CD14-positive monocyte (primary cell): ENCODE results near the gene SLF2. TPM values are rescaled to one million over a fixed set of nuclear protein-coding genes. Genes with fewer than 3 reads are reported as not detected.

Experiments
- DNase-seq, 3 donors: peaks; one replicate each; pipeline ENCODE4 v3.0.0-alpha.2; 2011 to 2022
- H2AFZ ChIP-seq: 2 replicates; pipeline ENCODE4 v1.6.0; 2012; ENCODE audit warnings: mild to moderate bottlenecking, low read depth, low read length, inconsistent platforms; ENCODE audit not compliant: insufficient read depth, poor library complexity, severe bottlenecking
- H3K27ac ChIP-seq, 2 donors: 1 replicate in 1 of 2; 2 replicates in 1 of 2; pipeline ENCODE4 v1.5.1; 2012 to 2013; ENCODE audit warnings: low read length in 2 of 2, control low read depth in 1 of 2, inconsistent platforms in 1 of 2, low read depth in 1 of 2, mild to moderate bottlenecking in 1 of 2
- H3K27me3 ChIP-seq, 2 donors: one replicate each; pipeline versions ENCODE4 v1.6.0 to v1.6.1; 2011 to 2013; ENCODE audit warnings: low read length in 2 of 2; ENCODE audit not compliant: control insufficient read depth in 2 of 2, insufficient read depth in 2 of 2
- H3K36me3 ChIP-seq, 2 donors: replicated peaks in 1 of 2; 1 replicate in 1 of 2; 2 replicates in 1 of 2; pipeline versions ENCODE4 v1.5.1 to v1.6.1; 2012 to 2013; ENCODE audit warnings: low read length in 2 of 2, control low read depth in 1 of 2, inconsistent platforms in 1 of 2, mild to moderate bottlenecking in 1 of 2; ENCODE audit not compliant: insufficient read depth in 2 of 2, control insufficient read depth in 1 of 2
- H3K4me1 ChIP-seq, 2 donors: 1 replicate in 1 of 2; 2 replicates in 1 of 2; pipeline versions ENCODE4 v1.5.1 to v1.6.1; 2012 to 2013; ENCODE audit warnings: low read length in 2 of 2, control low read depth in 1 of 2, inconsistent platforms in 1 of 2, mild to moderate bottlenecking in 1 of 2, moderate library complexity in 1 of 2; ENCODE audit not compliant: insufficient read depth in 2 of 2, control insufficient read depth in 1 of 2
- H3K4me2 ChIP-seq: replicated peaks from 2 replicates; pipeline ENCODE3; 2012; ENCODE audit warnings: low read length, moderate library complexity, mild to moderate bottlenecking; ENCODE audit not compliant: poor library complexity, severe bottlenecking; ENCODE audit errors: extremely low read depth
- H3K4me3 ChIP-seq, 3 experiments: fragments of 200-600 bp in 1 of 3; sonication (generic) in 1 of 3; replicated peaks in 1 of 3; 1 replicate in 2 of 3; 2 replicates in 1 of 3; pipeline ENCODE4 v1.5.1; 2011 to 2013; ENCODE audit warnings: low read length in 3 of 3, mild to moderate bottlenecking in 3 of 3, control low read depth in 2 of 3, low read depth in 2 of 3, inconsistent platforms in 1 of 3, moderate library complexity in 1 of 3
- H3K79me2 ChIP-seq: 2 replicates; pipeline ENCODE4 v1.6.0; 2012; ENCODE audit warnings: mild to moderate bottlenecking, control low read depth, inconsistent platforms, low read length, moderate library complexity; ENCODE audit not compliant: insufficient read depth
- H3K9ac ChIP-seq: 2 replicates; pipeline ENCODE4 v1.6.0; 2017; ENCODE audit warnings: low read length, mild to moderate bottlenecking; ENCODE audit not compliant: insufficient read depth, poor library complexity, severe bottlenecking
- H3K9me3 ChIP-seq, 2 donors: replicated peaks in 1 of 2; 1 replicate in 1 of 2; 2 replicates in 1 of 2; pipeline versions ENCODE4 v1.5.1 to v1.6.1; 2012 to 2013; ENCODE audit warnings: low read length in 2 of 2, control low read depth in 1 of 2; ENCODE audit not compliant: control insufficient read depth in 1 of 2, insufficient read depth in 1 of 2
- H4K20me1 ChIP-seq: 2 replicates; pipeline ENCODE4 v1.6.0; 2012; ENCODE audit warnings: mild to moderate bottlenecking, low read length, control low read depth, moderate library complexity; ENCODE audit not compliant: insufficient read depth
- H3K27ac Mint-ChIP-seq, 7 donors: one replicate each; pipeline ENCODE4 v1.8.0; 2020; ENCODE audit warnings: mild to moderate bottlenecking in 7 of 7, mixed read lengths in 7 of 7, moderate library complexity in 6 of 7, inconsistent platforms in 2 of 7
- H3K27me3 Mint-ChIP-seq, 3 donors: one replicate each; pipeline ENCODE4 v1.8.0; 2021 to 2022; ENCODE audit warnings: low read depth in 3 of 3, mild to moderate bottlenecking in 3 of 3, mixed read lengths in 3 of 3, moderate library complexity in 3 of 3, inconsistent platforms in 1 of 3
- H3K36me3 Mint-ChIP-seq, 2 donors: one replicate each; pipeline ENCODE4 v1.8.0; 2020; ENCODE audit warnings: mixed read lengths in 2 of 2, inconsistent platforms in 1 of 2, mild to moderate bottlenecking in 1 of 2
- H3K4me1 Mint-ChIP-seq: one replicate; pipeline ENCODE4 v1.8.0; 2020; ENCODE audit warnings: mild to moderate bottlenecking, mixed read lengths
- H3K4me3 Mint-ChIP-seq, 2 donors: one replicate each; pipeline ENCODE4 v1.8.0; 2020; ENCODE audit warnings: mild to moderate bottlenecking in 2 of 2, mixed read lengths in 2 of 2, moderate library complexity in 1 of 2
- H3K9me3 Mint-ChIP-seq, 7 donors: one replicate each; pipeline ENCODE4 v1.8.0; 2020 to 2022; ENCODE audit warnings: mixed read lengths in 7 of 7, mild to moderate bottlenecking in 6 of 7, moderate library complexity in 6 of 7, inconsistent platforms in 2 of 7
- WGBS: methylation state at CpG from one replicate; pipeline ENCODE4 v1.1.5; 2013; ENCODE audit warnings: missing lambda C conversion rate; ENCODE audit not compliant: insufficient coverage; 5-methylcytosine and 5-hydroxymethylcytosine counted together
- intact Hi-C, 2 donors: fragments of 100-400 bp; cut with micrococcal nuclease; formaldehyde crosslinking; loops; one replicate each; pipeline versions ENCODE4 v1.15.0 to v1.15.1; 2023
- polyA plus RNA-seq, 3 donors: library from polyadenylated mRNA; depleted of rRNA in 1 of 3; unstranded in 2 of 3; stranded (reverse) in 1 of 3; fragments of 300-500 nt in 2 of 3; fragments of >200 nt in 1 of 3; fragmentation: Illumina TruSeq in 2 of 3; gene quantifications; 1 replicate in 2 of 3; 2 replicates in 1 of 3; pipeline ENCODE4 v1.2.3, GENCODE V29; 2012 to 2021
- TF ChIP-seq, protein P1 (sequence below): fragments of 200-600 bp; IDR thresholded peaks from one replicate; pipeline ENCODE4 v1.8.0; 2022; ENCODE audit warnings: antibody characterized with exemption, mild to moderate bottlenecking

Gene SLF2
- polyA plus RNA-seq, 3 donors = 5.8 to 11.3 (median 6.4) TPM

DNA sequence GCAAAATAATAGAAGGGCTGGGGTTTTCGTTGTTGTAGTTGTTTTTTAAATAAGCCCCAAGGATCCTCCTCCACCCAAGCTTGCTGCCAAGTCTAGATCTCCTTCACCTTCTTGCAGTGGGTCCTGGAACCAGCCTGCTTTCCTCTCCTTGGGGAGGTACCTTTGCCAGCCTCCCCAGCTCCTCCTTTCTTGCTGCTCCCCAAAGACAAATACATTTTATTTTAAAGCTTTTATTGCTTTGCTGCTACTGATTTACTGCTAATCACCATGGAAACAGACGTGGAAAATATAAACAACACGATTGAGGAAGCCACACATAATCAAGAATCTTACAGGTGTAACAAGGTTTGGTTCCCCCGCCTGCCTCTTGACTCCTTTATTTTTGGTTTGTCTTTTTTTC, 17.4 kb upstream of the SLF2 start:
- H3K9me3 ChIP-seq = no peaks in the 10 kb centered on the region
- no peaks in the 10 kb centered on the region for H3K36me3 ChIP-seq
- no peak for DNase-seq
- no peak overlapping the region for H3K4me3 ChIP-seq
- peak overlapping the region in 1 of 2 donors; percentile 1 for H3K27ac ChIP-seq
- no peak overlapping the region for H3K9ac ChIP-seq
- intact Hi-C loops = no loop called here
- no peak overlapping the region for H2AFZ ChIP-seq
- no peaks in the 10 kb centered on the region for H3K36me3 Mint-ChIP-seq
- TF ChIP-seq, protein P1, sequence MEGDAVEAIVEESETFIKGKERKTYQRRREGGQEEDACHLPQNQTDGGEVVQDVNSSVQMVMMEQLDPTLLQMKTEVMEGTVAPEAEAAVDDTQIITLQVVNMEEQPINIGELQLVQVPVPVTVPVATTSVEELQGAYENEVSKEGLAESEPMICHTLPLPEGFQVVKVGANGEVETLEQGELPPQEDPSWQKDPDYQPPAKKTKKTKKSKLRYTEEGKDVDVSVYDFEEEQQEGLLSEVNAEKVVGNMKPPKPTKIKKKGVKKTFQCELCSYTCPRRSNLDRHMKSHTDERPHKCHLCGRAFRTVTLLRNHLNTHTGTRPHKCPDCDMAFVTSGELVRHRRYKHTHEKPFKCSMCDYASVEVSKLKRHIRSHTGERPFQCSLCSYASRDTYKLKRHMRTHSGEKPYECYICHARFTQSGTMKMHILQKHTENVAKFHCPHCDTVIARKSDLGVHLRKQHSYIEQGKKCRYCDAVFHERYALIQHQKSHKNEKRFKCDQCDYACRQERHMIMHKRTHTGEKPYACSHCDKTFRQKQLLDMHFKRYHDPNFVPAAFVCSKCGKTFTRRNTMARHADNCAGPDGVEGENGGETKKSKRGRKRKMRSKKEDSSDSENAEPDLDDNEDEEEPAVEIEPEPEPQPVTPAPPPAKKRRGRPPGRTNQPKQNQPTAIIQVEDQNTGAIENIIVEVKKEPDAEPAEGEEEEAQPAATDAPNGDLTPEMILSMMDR = no peak
- H3K9me3 Mint-ChIP-seq = no peaks in the 10 kb centered on the region
- peaks cover 23 to 43% (median 35%) of the 10 kb centered on the region in 3 donors for H3K27me3 Mint-ChIP-seq
- peaks cover 5 to 7% of the 10 kb centered on the region in 2 donors for H3K4me1 ChIP-seq
- H3K27ac Mint-ChIP-seq = peak overlapping the region in 1 of 7 donors; percentile 64
- no peak overlapping the region for H3K4me2 ChIP-seq
- peaks cover 10 to 26% of the 10 kb centered on the region in 2 donors for H3K27me3 ChIP-seq
- H3K4me3 Mint-ChIP-seq = no peak overlapping the region
- WGBS = 30% methylated on average over 2 of the region's 4 CpGs
- H4K20me1 ChIP-seq = no peaks in the 10 kb centered on the region
- peaks cover 14% of the 10 kb centered on the region for H3K4me1 Mint-ChIP-seq
- H3K79me2 ChIP-seq = no peaks in the 10 kb centered on the region

DNA sequence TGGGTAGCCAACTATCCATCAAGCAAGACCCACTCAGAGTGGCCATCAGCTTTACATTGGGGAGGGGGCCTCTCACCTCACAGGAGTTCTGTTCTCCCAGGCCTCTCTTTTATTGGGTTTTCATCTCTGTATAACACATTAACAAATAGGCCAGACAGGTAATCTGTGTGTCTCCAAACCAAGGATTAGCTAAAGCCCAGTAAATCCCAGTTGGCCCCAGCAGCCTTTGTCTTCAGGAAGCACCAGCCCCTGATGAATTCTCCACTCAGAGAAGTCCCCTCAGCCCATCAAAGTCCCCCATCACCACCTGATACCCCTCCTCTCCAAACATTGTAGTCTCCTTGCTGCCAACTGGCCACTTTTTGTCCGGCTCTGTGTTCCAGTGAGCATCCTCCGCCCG, 16.9 kb upstream of the SLF2 start:
- peaks cover 5 to 7% of the 10 kb centered on the region in 2 donors for H3K4me1 ChIP-seq
- no peak overlapping the region for H2AFZ ChIP-seq
- intact Hi-C loops = no loop called here
- peaks cover 14% of the 10 kb centered on the region for H3K4me1 Mint-ChIP-seq
- TF ChIP-seq, protein P1 = no peak
- H3K27me3 ChIP-seq = peaks cover 9 to 20% of the 10 kb centered on the region in 2 donors
- H3K79me2 ChIP-seq = no peaks in the 10 kb centered on the region
- H3K9me3 Mint-ChIP-seq = no peaks in the 10 kb centered on the region
- H3K9ac ChIP-seq = no peak overlapping the region
- no peak for DNase-seq
- H3K36me3 ChIP-seq = no peaks in the 10 kb centered on the region
- no peak overlapping the region for H3K27ac ChIP-seq
- H3K4me2 ChIP-seq = no peak overlapping the region
- no peaks in the 10 kb centered on the region for H3K36me3 Mint-ChIP-seq
- H3K9me3 ChIP-seq = no peaks in the 10 kb centered on the region
- no peak overlapping the region for H3K4me3 ChIP-seq
- no peak overlapping the region for H3K4me3 Mint-ChIP-seq
- peaks cover 20 to 37% (median 35%) of the 10 kb centered on the region in 3 donors for H3K27me3 Mint-ChIP-seq
- 81% methylated on average over 3 of the region's 3 CpGs for WGBS
- no peaks in the 10 kb centered on the region for H4K20me1 ChIP-seq
- peak overlapping the region in 1 of 7 donors; percentile 11 for H3K27ac Mint-ChIP-seq
